ENCODE measurements around the gene ATP2A3.

DNA sequence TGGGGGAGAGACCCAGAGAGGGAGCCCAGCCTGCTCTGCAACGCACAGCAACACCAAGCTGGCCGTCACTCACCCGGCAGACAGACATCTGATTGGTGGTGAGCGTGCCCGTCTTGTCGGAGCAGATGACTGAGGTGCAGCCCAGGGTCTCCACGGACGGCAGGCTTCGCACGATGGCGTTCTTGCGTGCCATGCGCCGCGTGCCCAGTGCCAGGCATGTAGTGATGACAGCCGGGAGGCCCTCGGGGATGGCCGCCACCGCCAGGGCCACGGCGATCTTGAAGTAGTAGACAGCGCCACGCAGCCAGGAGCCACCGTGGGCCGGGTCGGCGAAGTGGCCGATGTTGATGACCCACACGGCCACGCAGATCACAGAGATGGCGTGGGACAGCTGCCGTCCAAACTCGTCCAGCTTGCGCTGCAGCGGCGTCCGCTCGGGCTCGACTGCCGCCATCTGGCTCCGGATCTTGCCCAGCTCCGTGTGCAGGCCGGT is 16.9 kb downstream of the ATP2A3 start:
- TF ChIP-seq, protein P1, sequence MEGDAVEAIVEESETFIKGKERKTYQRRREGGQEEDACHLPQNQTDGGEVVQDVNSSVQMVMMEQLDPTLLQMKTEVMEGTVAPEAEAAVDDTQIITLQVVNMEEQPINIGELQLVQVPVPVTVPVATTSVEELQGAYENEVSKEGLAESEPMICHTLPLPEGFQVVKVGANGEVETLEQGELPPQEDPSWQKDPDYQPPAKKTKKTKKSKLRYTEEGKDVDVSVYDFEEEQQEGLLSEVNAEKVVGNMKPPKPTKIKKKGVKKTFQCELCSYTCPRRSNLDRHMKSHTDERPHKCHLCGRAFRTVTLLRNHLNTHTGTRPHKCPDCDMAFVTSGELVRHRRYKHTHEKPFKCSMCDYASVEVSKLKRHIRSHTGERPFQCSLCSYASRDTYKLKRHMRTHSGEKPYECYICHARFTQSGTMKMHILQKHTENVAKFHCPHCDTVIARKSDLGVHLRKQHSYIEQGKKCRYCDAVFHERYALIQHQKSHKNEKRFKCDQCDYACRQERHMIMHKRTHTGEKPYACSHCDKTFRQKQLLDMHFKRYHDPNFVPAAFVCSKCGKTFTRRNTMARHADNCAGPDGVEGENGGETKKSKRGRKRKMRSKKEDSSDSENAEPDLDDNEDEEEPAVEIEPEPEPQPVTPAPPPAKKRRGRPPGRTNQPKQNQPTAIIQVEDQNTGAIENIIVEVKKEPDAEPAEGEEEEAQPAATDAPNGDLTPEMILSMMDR (IDR thresholded peaks at IDR 0.05) = no peak
- no peak for TF ChIP-seq POLR2A (IDR thresholded peaks at IDR 0.05)
